ENCODE data around the gene TRIM66. TPM values are rescaled to one million over a fixed set of nuclear protein-coding genes. Genes with fewer than 3 reads are reported as not detected.
A peak's percentile ranks its signal among the peaks of the same experiment; 100 is the strongest.

The TRIM66 gene
- total RNA-seq, 2 experiments from 2014 or later, result 22.2 to 23.0 TPM

- no peaks in the 10 kb centered on the region for H3K4me1 Mint-ChIP-seq
- no peak overlapping the region for H3K4me3 Mint-ChIP-seq
- no peak for DNase-seq
- H3K27me3 Mint-ChIP-seq, result no peaks in the 10 kb centered on the region
- peaks cover 10% of the 10 kb centered on the region for H3K36me3 Mint-ChIP-seq
- H3K9me3 Mint-ChIP-seq, result no peaks in the 10 kb centered on the region
- H3K27ac Mint-ChIP-seq, result no peak overlapping the region
Observed at GRCh38 chr11:8658321-8659057, 24.0 kb downstream of the TRIM66 start.

- Mint-ChIP-seq H3K27me3 (no peaks in the 10 kb centered on the region), H3K4me3 (no peak overlapping the region), H3K9me3 (no peaks in the 10 kb centered on the region), H3K27ac (no peak overlapping the region), H3K36me3 (peaks cover 11% of the 10 kb centered on the region), H3K4me1 (no peaks in the 10 kb centered on the region)
- no peak for DNase-seq
Observed at GRCh38 chr11:8656291-8656690, 26.2 kb downstream of the TRIM66 start.

GRCh38 chr11:8654503-8654902 is 28.0 kb downstream of the TRIM66 start:
- no peaks in the 10 kb centered on the region for H3K9me3 Mint-ChIP-seq
- H3K27ac Mint-ChIP-seq, result no peak overlapping the region
- no peak overlapping the region for H3K4me3 Mint-ChIP-seq

GRCh38 chr11:8652140-8652539 is 30.3 kb downstream of the TRIM66 start:
- no peak overlapping the region for H3K27ac Mint-ChIP-seq
- H3K4me3 Mint-ChIP-seq, result no peak overlapping the region
- H3K9me3 Mint-ChIP-seq, result no peaks in the 10 kb centered on the region
- no peak for DNase-seq
- H3K4me1 Mint-ChIP-seq, result no peaks in the 10 kb centered on the region
- H3K36me3 Mint-ChIP-seq, result peaks cover 20% of the 10 kb centered on the region
- no peaks in the 10 kb centered on the region for H3K27me3 Mint-ChIP-seq

More at GRCh38 chr11:8654503-8654902, 28.0 kb downstream of the TRIM66 start:
- H3K27me3 Mint-ChIP-seq, result no peaks in the 10 kb centered on the region
- peaks cover 13% of the 10 kb centered on the region for H3K36me3 Mint-ChIP-seq
- no peaks in the 10 kb centered on the region for H3K4me1 Mint-ChIP-seq
- no peak for DNase-seq

- H3K4me1 Mint-ChIP-seq, result no peaks in the 10 kb centered on the region
- no peak overlapping the region for H3K4me3 Mint-ChIP-seq
- no peak overlapping the region for H3K27ac Mint-ChIP-seq
- no peak for DNase-seq
- peaks cover 25% of the 10 kb centered on the region for H3K36me3 Mint-ChIP-seq
- H3K9me3 Mint-ChIP-seq, result no peaks in the 10 kb centered on the region
- H3K27me3 Mint-ChIP-seq, result no peaks in the 10 kb centered on the region
Observed at GRCh38 chr11:8650401-8650990, 32.0 kb downstream of the TRIM66 start.

GRCh38 chr11:8649361-8649760 is 33.1 kb downstream of the TRIM66 start:
- H3K27me3 Mint-ChIP-seq, result no peaks in the 10 kb centered on the region
- H3K27ac Mint-ChIP-seq, result no peak overlapping the region
- no peaks in the 10 kb centered on the region for H3K4me1 Mint-ChIP-seq
- no peaks in the 10 kb centered on the region for H3K9me3 Mint-ChIP-seq
- no peak for DNase-seq
- no peak overlapping the region for H3K4me3 Mint-ChIP-seq
- H3K36me3 Mint-ChIP-seq, result peaks cover 24% of the 10 kb centered on the region

- Mint-ChIP-seq H3K36me3 (peaks cover 26% of the 10 kb centered on the region), H3K9me3 (no peaks in the 10 kb centered on the region), H3K27ac (no peak overlapping the region), H3K4me1 (peaks cover 2% of the 10 kb centered on the region), H3K4me3 (no peak overlapping the region), H3K27me3 (no peaks in the 10 kb centered on the region)
- no peak for DNase-seq
Observed at GRCh38 chr11:8646873-8647272, 35.6 kb downstream of the TRIM66 start.

- no peak overlapping the region for H3K27ac Mint-ChIP-seq
- H3K4me3 Mint-ChIP-seq, result no peak overlapping the region
- H3K27me3 Mint-ChIP-seq, result no peaks in the 10 kb centered on the region
- peaks cover 43% of the 10 kb centered on the region for H3K36me3 Mint-ChIP-seq
- DNase-seq, result no peak
- peaks cover 11% of the 10 kb centered on the region for H3K4me1 Mint-ChIP-seq
- H3K9me3 Mint-ChIP-seq, result no peaks in the 10 kb centered on the region
Observed at GRCh38 chr11:8642196-8642841, 40.1 kb downstream of the TRIM66 start.

- Mint-ChIP-seq H3K36me3 (peaks cover 45% of the 10 kb centered on the region), H3K9me3 (peaks cover 6% of the 10 kb centered on the region), H3K4me1 (peaks cover 11% of the 10 kb centered on the region), H3K27ac (peak overlapping the region; percentile 50), H3K4me3 (no peak overlapping the region), H3K27me3 (no peaks in the 10 kb centered on the region)
- DNase-seq, result peak; percentile 3
Observed at GRCh38 chr11:8641332-8641731, 41.1 kb downstream of the TRIM66 start.

GRCh38 chr11:8640267-8640906 is 42.1 kb downstream of the TRIM66 start:
- no peak overlapping the region for H3K27ac Mint-ChIP-seq

GRCh38 chr11:8639655-8640054 is 42.8 kb downstream of the TRIM66 start:
- Mint-ChIP-seq H3K27me3 (no peaks in the 10 kb centered on the region), H3K4me1 (peaks cover 11% of the 10 kb centered on the region), H3K36me3 (peaks cover 52% of the 10 kb centered on the region), H3K9me3 (peaks cover 6% of the 10 kb centered on the region), H3K27ac (no peak overlapping the region), H3K4me3 (no peak overlapping the region)
- no peak for DNase-seq

More at GRCh38 chr11:8640267-8640906, 42.1 kb downstream of the TRIM66 start:
- Mint-ChIP-seq H3K27me3 (no peaks in the 10 kb centered on the region), H3K36me3 (peaks cover 52% of the 10 kb centered on the region), H3K4me3 (no peak overlapping the region), H3K4me1 (peaks cover 11% of the 10 kb centered on the region), H3K9me3 (peaks cover 6% of the 10 kb centered on the region)
- DNase-seq, result no peak

- Mint-ChIP-seq H3K4me1 (peaks cover 11% of the 10 kb centered on the region), H3K27me3 (no peaks in the 10 kb centered on the region), H3K27ac (no peak overlapping the region), H3K4me3 (no peak overlapping the region), H3K9me3 (peaks cover 6% of the 10 kb centered on the region), H3K36me3 (peaks cover 52% of the 10 kb centered on the region)
- no peak for DNase-seq
Observed at GRCh38 chr11:8638300-8638699, 44.2 kb downstream of the TRIM66 start.

GRCh38 chr11:8636127-8636526 is 46.3 kb downstream of the TRIM66 start:
- H3K36me3 Mint-ChIP-seq, result peaks cover 46% of the 10 kb centered on the region
- H3K27me3 Mint-ChIP-seq, result no peaks in the 10 kb centered on the region
- no peak overlapping the region for H3K27ac Mint-ChIP-seq
- DNase-seq, result no peak
- peaks cover 6% of the 10 kb centered on the region for H3K9me3 Mint-ChIP-seq
- no peak overlapping the region for H3K4me3 Mint-ChIP-seq
- H3K4me1 Mint-ChIP-seq, result peaks cover 1% of the 10 kb centered on the region

- DNase-seq, result no peak
- Mint-ChIP-seq H3K9me3 (peaks cover 6% of the 10 kb centered on the region), H3K36me3 (peaks cover 42% of the 10 kb centered on the region), H3K4me1 (no peaks in the 10 kb centered on the region), H3K4me3 (no peak overlapping the region), H3K27ac (no peak overlapping the region), H3K27me3 (no peaks in the 10 kb centered on the region)
Observed at GRCh38 chr11:8634498-8634897, 48.0 kb downstream of the TRIM66 start.

Data from activated naive CD8-positive, alpha-beta T cell treated with anti-CD3 and anti-CD28 coated beads for 36 hours (primary cell).